ENCODE results near the gene MTFP1. TPM values are rescaled to one million over a fixed set of nuclear protein-coding genes. Genes with fewer than 3 reads are reported as not detected.

MTFP1 gene, protein sequence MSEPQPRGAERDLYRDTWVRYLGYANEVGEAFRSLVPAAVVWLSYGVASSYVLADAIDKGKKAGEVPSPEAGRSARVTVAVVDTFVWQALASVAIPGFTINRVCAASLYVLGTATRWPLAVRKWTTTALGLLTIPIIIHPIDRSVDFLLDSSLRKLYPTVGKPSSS
- 28.4 and 29.0 TPM in 2 replicates for total RNA-seq

DNA sequence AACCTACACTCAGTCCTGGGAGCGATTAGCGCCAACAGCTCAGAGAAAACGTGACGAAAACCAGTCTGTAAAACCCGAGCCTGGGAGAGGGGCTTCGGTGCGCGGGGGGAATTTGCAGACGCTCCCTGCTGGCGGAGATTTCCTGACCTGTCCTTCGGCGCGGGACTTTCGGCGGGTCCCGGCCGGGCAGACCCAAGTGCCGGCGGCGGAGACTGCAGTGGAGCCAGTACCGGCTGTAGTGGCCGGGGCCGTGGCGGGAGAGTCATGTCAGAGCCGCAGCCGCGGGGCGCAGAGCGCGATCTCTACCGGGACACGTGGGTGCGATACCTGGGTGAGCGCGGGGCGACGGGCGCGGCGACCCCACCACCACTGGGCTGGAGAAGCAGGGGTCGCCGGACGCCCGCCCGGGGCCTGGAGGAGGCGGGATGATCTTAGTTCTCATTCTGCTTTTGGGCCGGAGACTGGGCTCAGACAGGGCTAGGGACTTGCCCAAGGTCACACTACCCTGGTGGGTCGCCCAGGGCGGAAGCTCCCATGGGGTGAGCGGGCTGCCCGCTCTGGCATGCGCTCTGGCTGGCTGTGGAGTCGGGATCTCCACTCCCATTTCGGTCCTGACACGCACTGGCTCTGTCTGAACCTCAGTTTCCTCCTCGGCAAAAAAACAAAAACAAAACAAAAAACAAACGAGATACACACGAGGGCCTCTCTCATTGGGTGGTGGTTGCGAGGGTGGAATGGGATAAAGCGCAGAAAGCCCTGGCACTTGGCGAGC, at the start of gene MTFP1:
Gene MTFP1 (plus strand): TSS at position 153 of the 772 bp plus-strand sequence. CDS start 112 bp downstream, at position 265.

DNA sequence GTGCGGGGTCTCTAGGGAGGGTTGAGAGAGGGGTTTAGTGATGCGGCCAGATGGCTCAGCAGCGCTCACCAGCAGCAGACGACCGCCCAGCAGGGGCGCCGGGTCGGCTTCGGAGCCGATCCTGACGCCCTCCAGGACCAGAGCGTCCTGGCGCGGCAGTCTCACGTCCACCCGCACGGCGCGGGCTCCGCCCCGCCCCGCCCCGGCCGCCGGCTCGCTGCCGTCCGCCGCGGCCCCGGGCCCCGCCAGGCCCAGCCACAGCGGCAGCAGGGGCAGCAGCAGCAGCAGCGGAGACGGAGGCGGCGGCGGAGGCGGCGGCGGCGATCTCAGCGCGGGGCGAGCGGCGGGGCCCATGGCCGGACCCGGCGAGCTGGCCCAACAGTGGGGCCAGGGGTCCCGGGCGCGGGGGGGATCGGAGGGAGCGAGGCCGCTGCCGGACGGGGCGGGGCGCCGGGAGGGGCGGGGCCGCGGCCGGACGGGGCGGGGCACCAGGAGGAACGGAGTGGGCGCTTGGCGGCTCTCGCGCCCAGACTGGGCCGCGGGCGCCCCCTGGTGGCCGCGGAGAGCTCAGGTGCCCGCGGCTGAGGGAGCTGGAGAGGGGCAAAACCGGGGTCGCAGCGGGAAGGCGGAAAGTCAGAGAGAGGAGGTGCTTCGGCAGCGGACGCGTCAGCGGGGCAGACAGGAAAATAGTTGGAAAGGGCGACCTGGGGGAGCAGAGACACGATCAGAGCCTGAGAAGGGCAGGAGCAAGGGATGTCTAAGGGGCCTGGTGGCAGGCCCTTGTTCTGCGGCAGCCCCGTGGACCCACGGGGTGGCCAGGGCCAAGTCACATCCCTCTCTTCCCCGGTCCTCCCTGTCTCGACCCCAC, 38.4 kb upstream of the MTFP1 start, which contains the start of gene RNF215:
Gene RNF215 (minus strand): TSS at position 452 of the 868 bp plus-strand sequence. CDS start 98 bp downstream, at position 354.

DNA sequence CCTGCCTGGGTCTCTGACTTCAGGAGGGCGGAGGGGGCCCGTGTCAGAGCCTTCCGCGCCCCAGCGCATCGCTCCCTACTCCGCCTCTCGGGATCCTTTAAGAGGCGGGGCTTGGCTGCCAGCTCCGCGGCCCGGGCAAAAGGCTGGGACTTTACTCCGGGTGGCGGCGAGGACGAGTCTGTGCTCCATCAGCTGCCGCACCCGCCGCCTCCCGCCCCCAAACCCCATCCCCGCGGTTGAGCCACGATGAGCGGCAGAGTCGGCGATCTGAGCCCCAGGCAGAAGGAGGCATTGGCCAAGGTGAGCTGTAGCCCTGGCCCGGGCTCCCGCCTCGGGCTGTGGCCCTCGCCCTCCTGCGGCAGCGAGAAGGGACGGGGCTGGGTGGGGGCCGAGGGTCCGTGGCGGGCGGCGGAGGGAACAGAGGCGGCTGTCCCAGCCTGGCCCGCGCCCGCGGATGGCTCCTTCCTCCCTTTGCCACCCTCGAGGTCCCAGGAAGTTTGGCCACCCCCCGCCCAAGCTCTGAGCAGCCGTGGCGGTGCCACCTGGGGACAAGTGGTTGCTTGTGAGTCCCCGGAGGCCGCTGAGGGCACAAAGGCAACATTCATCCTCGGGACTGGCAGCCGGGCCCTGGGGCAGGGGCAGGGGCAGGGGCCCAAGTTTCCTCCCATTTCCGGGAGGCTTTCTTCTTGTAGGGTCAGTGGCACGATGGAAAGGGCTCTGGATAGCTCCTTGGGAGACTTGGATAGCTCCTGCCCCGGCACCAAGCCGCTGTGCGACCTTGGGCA, 28.5 kb upstream of the MTFP1 start, which contains the start of gene SEC14L2:
Gene SEC14L2 (plus strand): TSS at position 148 of the 785 bp plus-strand sequence. CDS start 99 bp downstream, at position 247.

GRCh38 chr22:30471616-30472318, 46.2 kb downstream of the MTFP1 start, which contains the start of gene SEC14L3:
SEC14L3 (minus strand) TSS chr22:30472017; CDS start chr22:30471958, 59 bp downstream.

Other genes with a start within 250 kb of the MTFP1 start
- 0.21 and 28.9 TPM in 2 replicates for gene LIF, start 179.0 kb upstream of the MTFP1 start, total RNA-seq
- not detected in 2 replicates for gene OSM, start 158.9 kb upstream of the MTFP1 start, total RNA-seq
- gene CASTOR1, start 136.3 kb upstream of the MTFP1 start, total RNA-seq = 6.0 and 6.7 TPM in 2 replicates
- 11.5 and 13.3 TPM in 2 replicates for gene TBC1D10A, start 98.8 kb upstream of the MTFP1 start, total RNA-seq
- 11.3 and 16.4 TPM in 2 replicates for gene SF3A1, start 68.9 kb upstream of the MTFP1 start, total RNA-seq
- under 0.01 and 0.72 TPM in 2 replicates for gene CCDC157, start 68.8 kb upstream of the MTFP1 start, total RNA-seq
- gene RNF215, start 38.4 kb upstream of the MTFP1 start, total RNA-seq = 14.1 and 25.1 TPM in 2 replicates
- 77.8 and 82.7 TPM in 2 replicates for gene SEC14L2, start 28.8 kb upstream of the MTFP1 start, total RNA-seq
- gene SEC14L3, start 46.2 kb downstream of the MTFP1 start, total RNA-seq = not detected in 2 replicates
- not detected in 2 replicates for gene SEC14L4, start 79.9 kb downstream of the MTFP1 start, total RNA-seq
- gene SEC14L6, start 121.0 kb downstream of the MTFP1 start, total RNA-seq = 6.7 TPM in 1 of 2 replicates, not detected in the other
- gene GAL3ST1, start 148.9 kb downstream of the MTFP1 start, total RNA-seq = 0.48 TPM in 1 of 2 replicates, not detected in the other
- 84.2 and 117 TPM in 2 replicates for gene PES1, start 166.1 kb downstream of the MTFP1 start, total RNA-seq
- gene TCN2, start 181.4 kb downstream of the MTFP1 start, total RNA-seq = 3.1 and 4.0 TPM in 2 replicates
- 3.8 and 10.4 TPM in 2 replicates for gene SLC35E4, start 210.0 kb downstream of the MTFP1 start, total RNA-seq
- 4.7 and 5.3 TPM in 2 replicates for gene DUSP18, start 242.1 kb downstream of the MTFP1 start, total RNA-seq